ENCODE results near the gene GET4. TPM values are rescaled to one million over a fixed set of nuclear protein-coding genes. Genes with fewer than 3 reads are reported as not detected.
"Not testable (repeated sequence)": the region's sequence is repeated elsewhere in the genome, so short reads cannot be mapped to it uniquely, and the experiment has no call there.

Gene GET4
- total and polyA plus RNA-seq, 2 of the 13 experiments (the other 11 are each of a cell fraction or from before 2014, with no cell fraction given) = 28.2 to 35.2 TPM

DNA sequence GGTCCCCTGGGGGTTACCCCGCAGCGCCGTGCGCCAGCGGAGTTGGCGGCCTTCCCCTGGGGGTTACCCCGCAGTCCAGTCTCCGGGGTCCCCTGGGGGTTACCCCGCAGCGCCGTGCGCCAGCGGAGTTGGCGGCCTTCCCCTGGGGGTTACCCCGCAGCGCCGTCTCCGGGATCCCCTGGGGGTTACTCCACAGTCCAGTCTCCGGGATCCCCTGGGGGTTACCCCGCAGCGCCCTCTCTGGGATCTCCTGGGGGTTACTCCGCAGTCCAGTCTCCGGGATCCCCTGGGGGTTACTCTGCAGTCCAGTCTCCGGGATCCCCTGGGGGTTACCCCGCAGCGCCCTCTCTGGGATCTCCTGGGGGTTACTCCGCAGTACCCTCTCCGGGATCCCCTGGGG is 28.6 kb upstream of the GET4 start:
- in situ Hi-C loops (cut with HindIII; ENCODE audit: extremely low pct_ligation_motif_present, low pct_unique_long_range_greater_than_20kb); FAIRE-seq; H4K20me1 ChIP-seq (ENCODE audit: insufficient read depth, low read length); H3K9me3 ChIP-seq (ENCODE audit: low read length); H3K4me2 ChIP-seq (ENCODE audit: low read depth, low read length); H3K27me3 ChIP-seq (ENCODE audit: control insufficient read depth in 1 of 2, insufficient read depth in 2 of 2, low read length in 2 of 2); POLR2A ChIA-PET; intact Hi-C loops (cut with micrococcal nuclease; ENCODE audit: unreplicated experiment); H3K4me3 ChIP-seq (replicated peaks in 1 of 3; ENCODE audit: insufficient read depth in 1 of 3, low read depth in 2 of 3, low read length in 3 of 3); H3K79me2 ChIP-seq (ENCODE audit: insufficient read depth, low read length); BruUV-seq (replicated peaks); H3K9ac ChIP-seq (ENCODE audit: insufficient read depth, low read depth, low read length); H2AFZ ChIP-seq (ENCODE audit: low read length); ATAC-seq; CTCF ChIA-PET (ENCODE audit: low intra/inter-chr PET ratio, low total read pairs); H3K4me1 ChIP-seq (ENCODE audit: insufficient read depth, low read length); DNase-seq (ENCODE audit: low spot score); H3K27ac ChIP-seq (ENCODE audit: extremely low read length, insufficient read depth, low read length): not testable (repeated sequence)
- 91% methylated on average over 9 of the region's 28 CpGs for WGBS (ENCODE audit: low lambda C conversion rate)
- peaks cover 20 to 52% of the 10 kb centered on the region in 2 experiments for H3K36me3 ChIP-seq (replicated peaks in 1 of 2; ENCODE audit: control insufficient read depth in 1 of 2, insufficient read depth in 2 of 2, low read length in 2 of 2)

GRCh38 chr7:849145-849544 is 27.2 kb upstream of the GET4 start:
- intact Hi-C loops (cut with micrococcal nuclease; ENCODE audit: unreplicated experiment) = no loop called here
- 91% methylated on average over 13 of the region's 14 CpGs for WGBS (ENCODE audit: low lambda C conversion rate)
- POLR2A ChIA-PET = no interaction called here
- H3K4me3 ChIP-seq (replicated peaks in 1 of 3; ENCODE audit: insufficient read depth in 1 of 3, low read depth in 2 of 3, low read length in 3 of 3) = no peak overlapping the region
- no peaks in the 10 kb centered on the region for H3K4me1 ChIP-seq (ENCODE audit: insufficient read depth, low read length)
- ATAC-seq (no peak), FAIRE-seq (no peak), DNase-seq (ENCODE audit: low spot score) (no peak)
- BruUV-seq (replicated peaks) = no TSS peak
- TF ChIP-seq SKI (IDR thresholded peaks at IDR 0.05; ENCODE audit: partially characterized antibody) = no peak
- no peak for TF ChIP-seq SSRP1 (CRISPR knock-in tag; IDR thresholded peaks at IDR 0.05)
- TF ChIP-seq FOXM1 (CRISPR knock-in tag; IDR thresholded peaks at IDR 0.05) = no peak
- H3K79me2 ChIP-seq (ENCODE audit: insufficient read depth, low read length) = no peaks in the 10 kb centered on the region
- H3K36me3 ChIP-seq (replicated peaks in 1 of 2; ENCODE audit: control insufficient read depth in 1 of 2, insufficient read depth in 2 of 2, low read length in 2 of 2) = peaks cover 17 to 53% of the 10 kb centered on the region in 2 experiments
- H4K20me1 ChIP-seq (ENCODE audit: insufficient read depth, low read length) = no peaks in the 10 kb centered on the region
- CTCF ChIA-PET (ENCODE audit: low intra/inter-chr PET ratio, low total read pairs) = no interaction called here
- in situ Hi-C loops (cut with HindIII; ENCODE audit: extremely low pct_ligation_motif_present, low pct_unique_long_range_greater_than_20kb) = no loop called here
- no peaks in the 10 kb centered on the region for H3K9me3 ChIP-seq (ENCODE audit: low read length)
- no peak overlapping the region for H3K4me2 ChIP-seq (ENCODE audit: low read depth, low read length)
- H3K9ac ChIP-seq (ENCODE audit: insufficient read depth, low read depth, low read length) = no peak overlapping the region
- H3K27ac ChIP-seq (ENCODE audit: extremely low read length, insufficient read depth, low read length) = no peak overlapping the region
- no peaks in the 10 kb centered on the region for H3K27me3 ChIP-seq (ENCODE audit: control insufficient read depth in 1 of 2, insufficient read depth in 2 of 2, low read length in 2 of 2)
- no peak overlapping the region for H2AFZ ChIP-seq (ENCODE audit: low read length)

GRCh38 chr7:849781-850180 is 26.6 kb upstream of the GET4 start:
- peaks cover 17 to 50% of the 10 kb centered on the region in 2 experiments for H3K36me3 ChIP-seq (replicated peaks in 1 of 2; ENCODE audit: control insufficient read depth in 1 of 2, insufficient read depth in 2 of 2, low read length in 2 of 2)
- H3K4me2 ChIP-seq (ENCODE audit: low read depth, low read length) = no peak overlapping the region
- H3K4me3 ChIP-seq (replicated peaks in 1 of 3; ENCODE audit: insufficient read depth in 1 of 3, low read depth in 2 of 3, low read length in 3 of 3) = no peak overlapping the region
- no peaks in the 10 kb centered on the region for H3K27me3 ChIP-seq (ENCODE audit: control insufficient read depth in 1 of 2, insufficient read depth in 2 of 2, low read length in 2 of 2)
- no peak overlapping the region for H2AFZ ChIP-seq (ENCODE audit: low read length)
- WGBS (ENCODE audit: low lambda C conversion rate) = over 99% methylated on average over 17 of the region's 19 CpGs
- FAIRE-seq (no peak), ATAC-seq (no peak), DNase-seq (ENCODE audit: low spot score) (no peak)
- H3K4me1 ChIP-seq (ENCODE audit: insufficient read depth, low read length) = no peaks in the 10 kb centered on the region
- no peaks in the 10 kb centered on the region for H3K9me3 ChIP-seq (ENCODE audit: low read length)
- no peak overlapping the region for H3K27ac ChIP-seq (ENCODE audit: extremely low read length, insufficient read depth, low read length)
- CTCF ChIA-PET (ENCODE audit: low intra/inter-chr PET ratio, low total read pairs) = no interaction called here
- POLR2A ChIA-PET = no interaction called here
- no peaks in the 10 kb centered on the region for H4K20me1 ChIP-seq (ENCODE audit: insufficient read depth, low read length)
- in situ Hi-C loops (cut with HindIII; ENCODE audit: extremely low pct_ligation_motif_present, low pct_unique_long_range_greater_than_20kb) (no loop called here), intact Hi-C loops (cut with micrococcal nuclease; ENCODE audit: unreplicated experiment) (no loop called here)
- no peak overlapping the region for H3K9ac ChIP-seq (ENCODE audit: insufficient read depth, low read depth, low read length)
- no TSS peak for BruUV-seq (replicated peaks)
- H3K79me2 ChIP-seq (ENCODE audit: insufficient read depth, low read length) = no peaks in the 10 kb centered on the region
- no peak for TF ChIP-seq JUNB (CRISPR knock-in tag; IDR thresholded peaks at IDR 0.05; ENCODE audit: borderline replicate concordance)
- TF ChIP-seq ZNF337 (CRISPR knock-in tag; IDR thresholded peaks at IDR 0.05; ENCODE audit: borderline replicate concordance, low read depth) = no peak
- TF ChIP-seq, protein P1, sequence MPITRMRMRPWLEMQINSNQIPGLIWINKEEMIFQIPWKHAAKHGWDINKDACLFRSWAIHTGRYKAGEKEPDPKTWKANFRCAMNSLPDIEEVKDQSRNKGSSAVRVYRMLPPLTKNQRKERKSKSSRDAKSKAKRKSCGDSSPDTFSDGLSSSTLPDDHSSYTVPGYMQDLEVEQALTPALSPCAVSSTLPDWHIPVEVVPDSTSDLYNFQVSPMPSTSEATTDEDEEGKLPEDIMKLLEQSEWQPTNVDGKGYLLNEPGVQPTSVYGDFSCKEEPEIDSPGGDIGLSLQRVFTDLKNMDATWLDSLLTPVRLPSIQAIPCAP (CRISPR knock-in tag; IDR thresholded peaks at IDR 0.05; ENCODE audit: low read depth) = no peak
- TF ChIP-seq POLR2A (IDR thresholded peaks at IDR 0.05; ENCODE audit: insufficient read depth in 1 of 2, low read depth in 2 of 2, low read length in 2 of 2) = no peak
- no peak for TF ChIP-seq DR1 (CRISPR knock-in tag; IDR thresholded peaks at IDR 0.05)

All from HepG2 (cell line).